VCaP (cell line): ENCODE measurements around the gene DGCR8.

Experiments used
- H3K27ac ChIP-seq: fragments of 450-650 bp; 2 replicates; pipeline ENCODE4 v1.5.1; 2017
- CTCF ChIP-seq: fragments of 450-650 bp; conservative IDR thresholded peaks from 2 replicates; pipeline ENCODE4 v1.5.1; 2017; ENCODE audit warnings: mild to moderate bottlenecking, moderate library complexity

The DGCR8 gene

GRCh38 chr22:20149257-20150250 lies 69.5 kb downstream of the DGCR8 start:
- TF ChIP-seq CTCF = no peak

GRCh38 chr22:20150381-20151275 lies 70.6 kb downstream of the DGCR8 start, which contains the start of gene CCDC188:
Gene CCDC188, minus strand, starts transcription at chr22:20151055. Its CDS starts 69 bp downstream, at chr22:20150986.
- TF ChIP-seq CTCF = no peak
- no peak within 1 kb of the TSS for H3K27ac ChIP-seq

More at GRCh38 chr22:20149257-20150250, 69.5 kb downstream of the DGCR8 start:
- no peak overlapping the region for H3K27ac ChIP-seq

GRCh38 chr22:20151276-20151588 lies 71.2 kb downstream of the DGCR8 start:
- no peak for TF ChIP-seq CTCF
- H3K27ac ChIP-seq = no peak overlapping the region

- H3K27ac ChIP-seq = no peak overlapping the region
- no peak for TF ChIP-seq CTCF
Observed at GRCh38 chr22:20152464-20152890, 72.4 kb downstream of the DGCR8 start.

GRCh38 chr22:20153945-20154344 lies 73.9 kb downstream of the DGCR8 start:
- TF ChIP-seq CTCF = 0 out of 2 replicates have a peak, but pooled peaks have one; percentile 5

GRCh38 chr22:20154602-20155187 lies 74.7 kb downstream of the DGCR8 start:
- TF ChIP-seq CTCF = no peak; the same call in 1 of the 2 replicates

More at GRCh38 chr22:20153945-20154344, 73.9 kb downstream of the DGCR8 start:
- no peak overlapping the region for H3K27ac ChIP-seq

More at GRCh38 chr22:20154602-20155187, 74.7 kb downstream of the DGCR8 start:
- H3K27ac ChIP-seq = peak overlapping the region; percentile 63; the same call in 1 of the 2 replicates
